Astrocyte (in vitro differentiated cells and primary cell): ENCODE data around the gene RPS5. TPM values are rescaled to one million over a fixed set of nuclear protein-coding genes. Genes with fewer than 3 reads are reported as not detected.
"Not testable (repeated sequence)": the region's sequence is repeated elsewhere in the genome, so short reads cannot be mapped to it uniquely, and the experiment has no call there.

ENCODE experiments used
- DNase-seq: peaks from one replicate; pipeline ENCODE4 v3.0.0-alpha.2; 2010; ENCODE audit warnings: low read depth
- FAIRE-seq: peaks from 2 replicates; lab custom pipeline; 2011; peaks lifted over from hg19 to GRCh38; lab: Jason Lieb, UNC
- H2AFZ ChIP-seq: 2 replicates; pipeline ENCODE4 v1.6.0; 2012; ENCODE audit warnings: low read depth, low read length, inconsistent platforms
- H3K27ac ChIP-seq: 2 replicates; pipeline ENCODE4 v1.5.1; 2011; ENCODE audit warnings: low read depth, low read length, inconsistent platforms
- H3K27me3 ChIP-seq: 2 replicates; pipeline ENCODE4 v1.6.0; 2011; ENCODE audit warnings: low read length, inconsistent platforms; ENCODE audit not compliant: insufficient read depth
- H3K36me3 ChIP-seq: 2 replicates; pipeline ENCODE4 v1.5.1; 2011; ENCODE audit warnings: low read length, inconsistent platforms; ENCODE audit not compliant: insufficient read depth
- H3K4me1 ChIP-seq: 2 replicates; pipeline ENCODE4 v1.5.1; 2011; ENCODE audit warnings: low read length, inconsistent platforms; ENCODE audit not compliant: insufficient read depth
- H3K4me2 ChIP-seq: 2 replicates; pipeline ENCODE4 v1.6.0; 2012; ENCODE audit warnings: low read length, inconsistent platforms
- H3K4me3 ChIP-seq: 2 replicates; pipeline ENCODE4 v1.5.1; 2011; ENCODE audit warnings: low read depth, mild to moderate bottlenecking, low read length, inconsistent platforms; ENCODE audit not compliant: insufficient read depth
- H3K79me2 ChIP-seq: 2 replicates; pipeline ENCODE4 v1.6.0; 2012; ENCODE audit warnings: mild to moderate bottlenecking, low read length, inconsistent platforms; ENCODE audit not compliant: insufficient read depth
- H3K9ac ChIP-seq: 2 replicates; pipeline ENCODE4 v1.6.0; 2012; ENCODE audit warnings: mild to moderate bottlenecking, low read length, inconsistent platforms
- H3K9me3 ChIP-seq: 2 replicates; pipeline ENCODE4 v1.5.1; 2012; ENCODE audit warnings: low read depth, mild to moderate bottlenecking, low read length, inconsistent platforms; ENCODE audit not compliant: insufficient read depth
- H4K20me1 ChIP-seq: 2 replicates; pipeline ENCODE4 v1.6.0; 2012; ENCODE audit warnings: low read length, inconsistent platforms; ENCODE audit not compliant: insufficient read depth
- H3K27ac Mint-ChIP-seq: one replicate; pipeline ENCODE4 v1.8.0; 2021; ENCODE audit warnings: mild to moderate bottlenecking, mixed read lengths; ENCODE audit not compliant: unreplicated experiment
- H3K27me3 Mint-ChIP-seq: one replicate; pipeline ENCODE4 v1.8.0; 2021; ENCODE audit warnings: low read depth, mixed read lengths; ENCODE audit not compliant: unreplicated experiment
- H3K36me3 Mint-ChIP-seq: one replicate; pipeline ENCODE4 v1.8.0; 2021; ENCODE audit warnings: low read depth, mixed read lengths; ENCODE audit not compliant: unreplicated experiment
- H3K4me1 Mint-ChIP-seq: one replicate; pipeline ENCODE4 v1.8.0; 2021; ENCODE audit warnings: low read depth, mixed read lengths; ENCODE audit not compliant: unreplicated experiment
- H3K4me3 Mint-ChIP-seq: one replicate; pipeline ENCODE4 v1.8.0; 2021; ENCODE audit warnings: mild to moderate bottlenecking, moderate library complexity, mixed read lengths; ENCODE audit not compliant: unreplicated experiment
- H3K9me3 Mint-ChIP-seq: one replicate; pipeline ENCODE4 v1.8.0; 2021; ENCODE audit warnings: mild to moderate bottlenecking, mixed read lengths; ENCODE audit not compliant: unreplicated experiment
- EZH2 ChIP-seq: IDR thresholded peaks from 2 replicates; pipeline ENCODE4 v1.6.1; 2012; ENCODE audit warnings: mild to moderate bottlenecking, low read length, inconsistent platforms; ENCODE audit not compliant: insufficient read depth
- microRNA-seq: library from miRNA; unstranded; fragments of <30 nt; microRNA quantifications from one replicate; pipeline ENCODE4 v1.2.0, GENCODE V29; 2020
- total RNA-seq: library from RNA; stranded (reverse); gene quantifications from 2 replicates; pipeline ENCODE4 v1.2.1, GENCODE V29; 2021
- TF ChIP-seq, protein P1 (sequence below): IDR thresholded peaks from 2 replicates; pipeline ENCODE4 v1.5.1; 2011; ENCODE audit warnings: low read depth, mild to moderate bottlenecking, inconsistent platforms, low read length, moderate library complexity; ENCODE audit not compliant: insufficient read depth

The RPS5 gene
- total RNA-seq, 1 donor from 2014 or later, result 891 TPM

- Mint-ChIP-seq H3K27me3 (peaks cover 33% of the 10 kb centered on the region), H3K9me3 (peaks cover 60% of the 10 kb centered on the region), H3K27ac (peak within 1 kb of the TSS; percentile 90), H3K36me3 (peaks cover 39% of the 10 kb centered on the region), H3K4me3 (peak within 1 kb of the TSS; percentile 80), H3K4me1 (peaks cover 3% of the 10 kb centered on the region)
- no peaks in the 10 kb centered on the region for H3K27me3 ChIP-seq
- peaks cover 14% of the 10 kb centered on the region for H3K4me1 ChIP-seq
- peak within 1 kb of the TSS; percentile 80 for H3K9ac ChIP-seq
- peak within 1 kb of the TSS; percentile 80 for H3K27ac ChIP-seq
- H3K36me3 ChIP-seq, result peaks cover 20% of the 10 kb centered on the region
- H3K79me2 ChIP-seq, result peaks cover 24% of the 10 kb centered on the region
- peak within 1 kb of the TSS; percentile 90 for H2AFZ ChIP-seq
- no peaks in the 10 kb centered on the region for H4K20me1 ChIP-seq
- H3K4me2 ChIP-seq, result peak within 1 kb of the TSS; percentile 91
- H3K4me3 ChIP-seq, result peak within 1 kb of the TSS; percentile 81
- H3K9me3 ChIP-seq, result peaks cover 40% of the 10 kb centered on the region
- FAIRE-seq (peak; percentile 95), DNase-seq (peak; percentile 100)
- TF ChIP-seq EZH2, result no peak
- TF ChIP-seq, protein P1, sequence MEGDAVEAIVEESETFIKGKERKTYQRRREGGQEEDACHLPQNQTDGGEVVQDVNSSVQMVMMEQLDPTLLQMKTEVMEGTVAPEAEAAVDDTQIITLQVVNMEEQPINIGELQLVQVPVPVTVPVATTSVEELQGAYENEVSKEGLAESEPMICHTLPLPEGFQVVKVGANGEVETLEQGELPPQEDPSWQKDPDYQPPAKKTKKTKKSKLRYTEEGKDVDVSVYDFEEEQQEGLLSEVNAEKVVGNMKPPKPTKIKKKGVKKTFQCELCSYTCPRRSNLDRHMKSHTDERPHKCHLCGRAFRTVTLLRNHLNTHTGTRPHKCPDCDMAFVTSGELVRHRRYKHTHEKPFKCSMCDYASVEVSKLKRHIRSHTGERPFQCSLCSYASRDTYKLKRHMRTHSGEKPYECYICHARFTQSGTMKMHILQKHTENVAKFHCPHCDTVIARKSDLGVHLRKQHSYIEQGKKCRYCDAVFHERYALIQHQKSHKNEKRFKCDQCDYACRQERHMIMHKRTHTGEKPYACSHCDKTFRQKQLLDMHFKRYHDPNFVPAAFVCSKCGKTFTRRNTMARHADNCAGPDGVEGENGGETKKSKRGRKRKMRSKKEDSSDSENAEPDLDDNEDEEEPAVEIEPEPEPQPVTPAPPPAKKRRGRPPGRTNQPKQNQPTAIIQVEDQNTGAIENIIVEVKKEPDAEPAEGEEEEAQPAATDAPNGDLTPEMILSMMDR, result no peak
Measured at GRCh38 chr19:58439576-58440554, 52.8 kb downstream of the RPS5 start, which contains the start of gene ZNF132. ZNF132 (minus strand) TSS chr19:58440153; CDS start chr19:58439821, 332 bp downstream.

DNA sequence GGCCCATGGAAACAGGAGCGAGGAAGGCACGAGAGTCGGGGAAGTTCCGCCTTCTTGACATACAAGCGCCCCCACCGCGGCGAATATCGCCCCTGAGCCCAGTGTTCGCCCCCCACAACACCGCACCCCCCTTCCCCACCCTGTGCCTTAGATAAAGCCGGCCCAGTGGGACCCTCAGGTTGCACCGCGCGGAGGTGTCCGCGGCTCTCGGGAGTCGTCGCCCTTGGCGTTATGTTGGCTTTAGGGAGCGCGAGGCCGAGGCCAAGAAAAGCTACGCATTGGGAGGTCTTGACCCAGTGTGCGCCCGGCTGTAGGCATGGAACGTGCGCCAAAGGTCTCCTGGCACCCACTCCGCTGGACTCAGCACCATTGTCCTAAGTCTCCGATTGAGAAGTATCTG is 53.5 kb downstream of the RPS5 start:
- DNase-seq, result no peak
- H3K4me3 ChIP-seq, result peak overlapping the region; percentile 81
- H3K36me3 ChIP-seq, result peaks cover 13% of the 10 kb centered on the region
- peaks cover 24% of the 10 kb centered on the region for H3K79me2 ChIP-seq
- peak overlapping the region; percentile 91 for H3K4me2 ChIP-seq
- peaks cover 33% of the 10 kb centered on the region for H3K36me3 Mint-ChIP-seq
- H2AFZ ChIP-seq, result peak overlapping the region; percentile 90
- peaks cover 54% of the 10 kb centered on the region for H3K9me3 Mint-ChIP-seq
- TF ChIP-seq EZH2, result no peak
- TF ChIP-seq, protein P1, result no peak
- H3K27me3 Mint-ChIP-seq, result peaks cover 40% of the 10 kb centered on the region
- peak overlapping the region; percentile 41 for H3K27ac ChIP-seq
- peaks cover 3% of the 10 kb centered on the region for H3K4me1 Mint-ChIP-seq
- H3K27me3 ChIP-seq, result no peaks in the 10 kb centered on the region
- H3K9ac ChIP-seq, result peak overlapping the region; percentile 55
- H3K9me3 ChIP-seq, result peaks cover 33% of the 10 kb centered on the region
- H3K27ac Mint-ChIP-seq, result peak overlapping the region; percentile 90
- H3K4me1 ChIP-seq, result peaks cover 14% of the 10 kb centered on the region
- H3K4me3 Mint-ChIP-seq, result peak overlapping the region; percentile 80
- no peaks in the 10 kb centered on the region for H4K20me1 ChIP-seq
- FAIRE-seq, result no peak

DNA sequence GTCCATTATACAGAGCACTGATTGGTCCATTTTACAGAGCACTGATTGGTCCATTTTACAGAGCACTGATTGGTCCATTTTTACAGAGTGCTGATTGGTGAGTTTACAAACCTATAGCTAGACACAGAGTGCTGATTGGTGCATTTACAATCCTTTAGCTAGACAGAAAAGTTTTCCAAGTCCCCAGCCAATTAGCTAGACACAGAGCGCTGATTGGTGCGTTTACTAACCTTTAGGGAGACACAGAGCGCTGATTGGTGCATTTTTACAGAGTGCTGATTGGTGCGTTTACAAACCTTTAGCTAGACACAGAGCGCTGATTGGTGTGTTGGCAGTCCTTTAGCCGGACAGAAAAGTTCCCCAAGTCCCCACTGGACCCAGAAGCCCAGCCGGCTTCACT is 55.9 kb downstream of the RPS5 start:
- not testable (repeated sequence) for H3K27ac Mint-ChIP-seq, DNase-seq, FAIRE-seq, H3K4me3 Mint-ChIP-seq, H3K4me2 ChIP-seq, H3K36me3 ChIP-seq, H3K4me1 Mint-ChIP-seq, H3K27ac ChIP-seq, H3K4me3 ChIP-seq, H3K27me3 ChIP-seq, H3K9ac ChIP-seq, H4K20me1 ChIP-seq, H2AFZ ChIP-seq
- Mint-ChIP-seq H3K36me3 (peaks cover 19% of the 10 kb centered on the region), H3K9me3 (peaks cover 49% of the 10 kb centered on the region), H3K27me3 (peaks cover 43% of the 10 kb centered on the region)
- H3K4me1 ChIP-seq, result peaks cover 14% of the 10 kb centered on the region
- H3K9me3 ChIP-seq, result peaks cover 17% of the 10 kb centered on the region
- H3K79me2 ChIP-seq, result peaks cover 16% of the 10 kb centered on the region

Small RNA genes within 50 kb of the gene (microRNA-seq; reads per million reads assigned to microRNA genes)
- gene MIR4754, result 0.82 reads per million

Other genes with a start within 250 kb of the RPS5 start
- 10.8 and 11.1 TPM in 2 replicates for gene ZNF329, start 236.5 kb upstream of the RPS5 start, total RNA-seq
- gene ZNF274, start 204.2 kb upstream of the RPS5 start, total RNA-seq, result 38.5 and 39.0 TPM in 2 replicates
- gene ZNF544, start 158.4 kb upstream of the RPS5 start, total RNA-seq, result 23.4 and 23.7 TPM in 2 replicates
- 10.0 and 10.4 TPM in 2 replicates for gene ZNF8, start 108.3 kb upstream of the RPS5 start, total RNA-seq
- 34.6 and 40.9 TPM in 2 replicates for gene ERVK3-1, start 81.9 kb upstream of the RPS5 start, total RNA-seq
- 2.7 and 3.1 TPM in 2 replicates for gene ZSCAN22, start 60.3 kb upstream of the RPS5 start, total RNA-seq
- 32.3 and 35.9 TPM in 2 replicates for gene A1BG, start 33.8 kb upstream of the RPS5 start, total RNA-seq
- gene ZNF497, start 24.5 kb upstream of the RPS5 start, total RNA-seq, result 0.43 and 0.55 TPM in 2 replicates
- gene ZNF837, start 6.2 kb upstream of the RPS5 start, total RNA-seq, result 2.4 and 2.9 TPM in 2 replicates
- gene RNF225, start 8.4 kb downstream of the RPS5 start, total RNA-seq, result 0.36 and 0.41 TPM in 2 replicates
- gene ZNF584, start 21.4 kb downstream of the RPS5 start, total RNA-seq, result 11.7 and 12.7 TPM in 2 replicates
- gene ZNF132, start 52.9 kb downstream of the RPS5 start, total RNA-seq, result 1.4 and 1.9 TPM in 2 replicates
- gene ZNF324B, start 64.4 kb downstream of the RPS5 start, total RNA-seq, result 4.9 and 5.7 TPM in 2 replicates
- 9.3 and 9.6 TPM in 2 replicates for gene ZNF324, start 79.8 kb downstream of the RPS5 start, total RNA-seq
- gene ZNF446, start 89.1 kb downstream of the RPS5 start, total RNA-seq, result 6.0 and 6.2 TPM in 2 replicates
- gene SLC27A5, start 124.7 kb downstream of the RPS5 start, total RNA-seq, result 6.8 TPM in 2 replicates
- gene ZBTB45, start 132.5 kb downstream of the RPS5 start, total RNA-seq, result 16.2 and 16.3 TPM in 2 replicates
- gene TRIM28, start 156.8 kb downstream of the RPS5 start, total RNA-seq, result 339 and 351 TPM in 2 replicates
- 71.3 and 80.0 TPM in 2 replicates for gene CHMP2A, start 167.8 kb downstream of the RPS5 start, total RNA-seq
- 106 and 113 TPM in 2 replicates for gene UBE2M, start 171.3 kb downstream of the RPS5 start, total RNA-seq
- gene MZF1, start 186.1 kb downstream of the RPS5 start, total RNA-seq, result 14.7 and 17.4 TPM in 2 replicates